Lung (tissue), 12 donors: ENCODE results near the gene C17orf100. TPM values are rescaled to one million over a fixed set of nuclear protein-coding genes. Genes with fewer than 3 reads are reported as not detected.

Experiments
- ATAC-seq: fragments of 200-7000 bp; cut with Tn5 transposase; one replicate; pipeline ENCODE4 v1.9.1; 2020; ENCODE audit warnings: moderate number of reproducible peaks; ENCODE audit not compliant: insufficient read depth, low FRiP score
- DNase-seq, 3 donors: peaks; one replicate each; pipeline ENCODE4 v3.0.0-alpha.2; 2013 to 2017
- H3K27ac ChIP-seq, 2 donors: one replicate each; pipeline ENCODE4 v1.5.1; 2013; ENCODE audit warnings: mild to moderate bottlenecking in 2 of 2, moderate library complexity in 2 of 2, control low read depth in 1 of 2, inconsistent platforms in 1 of 2, low read depth in 1 of 2, low read length in 1 of 2
- H3K27me3 ChIP-seq, 3 donors: one replicate each; pipeline ENCODE4 v1.5.1; 2013; ENCODE audit warnings: low read length in 2 of 3; ENCODE audit not compliant: control insufficient read depth in 3 of 3, insufficient read depth in 3 of 3
- H3K36me3 ChIP-seq, 4 donors: one replicate each; pipeline ENCODE4 v1.5.1; 2013; ENCODE audit warnings: low read length in 4 of 4, mild to moderate bottlenecking in 1 of 4, moderate library complexity in 1 of 4; ENCODE audit not compliant: control insufficient read depth in 4 of 4, insufficient read depth in 4 of 4
- H3K4me1 ChIP-seq, 5 donors: one replicate each; pipeline ENCODE4 v1.5.1; 2013; ENCODE audit warnings: low read length in 5 of 5, mild to moderate bottlenecking in 2 of 5, moderate library complexity in 1 of 5; ENCODE audit not compliant: control insufficient read depth in 5 of 5, insufficient read depth in 5 of 5
- H3K4me3 ChIP-seq: one replicate; pipeline ENCODE4 v1.5.1; 2013; ENCODE audit warnings: mild to moderate bottlenecking, control low read depth, moderate library complexity
- H3K9ac ChIP-seq, 2 donors: one replicate each; pipeline ENCODE4 v1.5.1; 2013; ENCODE audit warnings: low read length in 2 of 2, control low read depth in 1 of 2; ENCODE audit not compliant: insufficient read depth in 1 of 2
- H3K9me3 ChIP-seq, 4 donors: one replicate each; pipeline ENCODE4 v1.5.1; 2013; ENCODE audit warnings: low read length in 3 of 4, mild to moderate bottlenecking in 1 of 4, moderate library complexity in 1 of 4; ENCODE audit not compliant: control insufficient read depth in 4 of 4, insufficient read depth in 3 of 4
- CTCF ChIP-seq: IDR thresholded peaks from 2 replicates; pipeline ENCODE4 v1.5.1; 2012; ENCODE audit warnings: mild to moderate bottlenecking; ENCODE audit errors: control extremely low read depth, extremely low read depth
- WGBS, 2 donors: extraction: QIAGEN DNeasy Blood & Tissue Kit; methylation state at CpG; one replicate each; pipeline ENCODE4 v1.1.7; 2013; 5-methylcytosine and 5-hydroxymethylcytosine counted together
- polyA plus RNA-seq, 2 donors: library from polyadenylated mRNA; stranded (reverse); fragments of 200-250 nt; gene quantifications; one replicate each; pipeline ENCODE4 v1.2.1, GENCODE V29; 2013
- total RNA-seq, 2 donors: library from RNA; depleted of rRNA in 1 of 2; stranded (reverse); fragments of >200 nt in 1 of 2; gene quantifications; one replicate each; pipeline ENCODE4 v1.2.1, GENCODE V29; 2014 to 2021
- donor health status: control.
- donor health status: control.
- donor health status: Bipolar disorder and iron deficiency.
- donor health status: healthy.
- donor health status: DM: yes; HTN: yes; CAD: no.

Gene C17orf100
- total and polyA plus RNA-seq, 4 donors = 1.5 to 3.6 (median 2.0) TPM

GRCh38 chr17:6669479-6670212 lies 18.1 kb downstream of the C17orf100 start:
- no peak for TF ChIP-seq CTCF
- Histone ChIP-seq H3K27me3 (peaks cover 0 to 7% (median 4%) of the 10 kb centered on the region in 3 donors), H3K4me3 (no peak overlapping the region), H3K36me3 (no peaks in the 10 kb centered on the region), H3K9me3 (no peaks in the 10 kb centered on the region), H3K9ac (no peak overlapping the region), H3K27ac (no peak overlapping the region), H3K4me1 (no peaks in the 10 kb centered on the region)
- no peak for ATAC-seq
- no peak for DNase-seq
- WGBS, 2 donors = 78 to 84% methylated on average over 10 of the region's 10 CpGs

- TF ChIP-seq CTCF = no peak
- Histone ChIP-seq H3K9ac (no peak overlapping the region), H3K27ac (no peak overlapping the region), H3K4me1 (no peaks in the 10 kb centered on the region), H3K9me3 (no peaks in the 10 kb centered on the region), H3K27me3 (peaks cover 0 to 7% (median 4%) of the 10 kb centered on the region in 3 donors), H3K36me3 (no peaks in the 10 kb centered on the region), H3K4me3 (no peak overlapping the region)
- DNase-seq (no peak), ATAC-seq (no peak)
- 93 to 94% methylated on average over 8 of the region's 8 CpGs for WGBS, 2 donors
These were observed 19.0 kb downstream of the C17orf100 start for GRCh38 chr17:6670571-6670970.

GRCh38 chr17:6670999-6671398 lies 19.4 kb downstream of the C17orf100 start:
- H3K36me3 ChIP-seq = no peaks in the 10 kb centered on the region
- no peak for ATAC-seq
- H3K9me3 ChIP-seq = no peaks in the 10 kb centered on the region
- TF ChIP-seq CTCF = no peak
- no peak for DNase-seq
- H3K27ac ChIP-seq = no peak overlapping the region
- H3K27me3 ChIP-seq = peaks cover 0 to 7% (median 4%) of the 10 kb centered on the region in 3 donors
- no peak overlapping the region for H3K4me3 ChIP-seq
- no peak overlapping the region for H3K9ac ChIP-seq
- WGBS, 2 donors = 78 to 92% methylated on average over 6 of the region's 6 CpGs
- no peaks in the 10 kb centered on the region for H3K4me1 ChIP-seq

- no peak for TF ChIP-seq CTCF
- no peak overlapping the region for H3K4me3 ChIP-seq
- WGBS, 2 donors = 83 to 85% methylated on average over 7 of the region's 7 CpGs
- H3K9ac ChIP-seq = no peak overlapping the region
- no peak overlapping the region for H3K27ac ChIP-seq
- no peaks in the 10 kb centered on the region for H3K36me3 ChIP-seq
- H3K9me3 ChIP-seq = no peaks in the 10 kb centered on the region
- ATAC-seq (no peak), DNase-seq (no peak)
- no peaks in the 10 kb centered on the region for H3K4me1 ChIP-seq
- peaks cover 0 to 7% (median 4%) of the 10 kb centered on the region in 3 donors for H3K27me3 ChIP-seq
These were observed 19.9 kb downstream of the C17orf100 start for GRCh38 chr17:6671431-6671830.
